GM19452 (cell line): Measurements from ENCODE around the gene CCDC78.
"Not testable (repeated sequence)": the region's sequence is repeated elsewhere in the genome, so short reads cannot be mapped to it uniquely, and the experiment has no call there.

ENCODE experiments used
- ATAC-seq: cut with Tn5 transposase; IDR thresholded peaks from one replicate; pipeline ENCODE4 v1.9.1; 2021; ENCODE audit not compliant: unreplicated experiment

CCDC78 gene

DNA sequence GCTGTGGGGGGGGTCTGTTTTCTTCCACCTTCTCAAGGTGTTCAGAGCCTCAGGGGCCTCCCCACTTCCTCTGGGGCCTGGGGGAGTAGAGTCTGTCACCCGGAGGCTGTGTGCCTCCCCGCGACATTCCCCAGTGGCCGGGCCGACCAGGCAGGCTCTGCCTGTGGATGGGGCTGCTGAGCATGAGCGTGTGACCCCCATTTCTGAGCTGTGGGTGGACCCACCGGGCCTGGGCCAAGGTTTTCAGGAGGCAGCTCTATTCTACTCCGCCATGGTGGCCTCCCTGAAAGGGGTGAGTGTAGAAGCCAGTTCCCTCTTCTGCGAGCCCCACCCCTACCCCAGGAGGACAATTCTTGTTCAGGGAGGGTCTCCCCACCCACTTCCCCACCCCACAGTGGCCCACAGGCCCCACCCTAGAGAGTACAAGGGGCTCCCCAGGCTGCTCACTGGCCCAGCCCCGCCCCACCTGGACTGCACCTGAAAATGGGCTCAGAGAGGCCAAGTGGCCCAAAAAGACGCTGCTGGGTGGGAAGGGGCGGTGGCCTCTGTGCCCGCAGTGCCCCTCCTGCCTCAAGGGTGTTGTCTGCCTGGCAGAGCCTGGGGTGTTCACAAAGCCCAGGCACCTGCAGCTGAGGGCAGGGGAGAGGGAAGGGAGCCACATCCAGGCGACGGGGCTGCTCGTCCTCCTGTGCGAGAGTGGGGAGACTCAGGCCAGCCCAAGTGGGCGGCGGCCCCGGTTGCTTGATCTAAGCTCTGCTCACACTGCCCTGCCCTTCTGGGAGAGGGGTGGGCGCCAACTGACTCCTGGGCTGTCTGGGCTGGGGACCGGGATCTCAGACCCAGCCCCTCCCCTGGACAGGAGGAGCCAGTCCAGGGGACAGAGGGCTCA, 35.6 kb upstream of the CCDC78 start:
- ATAC-seq: no peak

DNA sequence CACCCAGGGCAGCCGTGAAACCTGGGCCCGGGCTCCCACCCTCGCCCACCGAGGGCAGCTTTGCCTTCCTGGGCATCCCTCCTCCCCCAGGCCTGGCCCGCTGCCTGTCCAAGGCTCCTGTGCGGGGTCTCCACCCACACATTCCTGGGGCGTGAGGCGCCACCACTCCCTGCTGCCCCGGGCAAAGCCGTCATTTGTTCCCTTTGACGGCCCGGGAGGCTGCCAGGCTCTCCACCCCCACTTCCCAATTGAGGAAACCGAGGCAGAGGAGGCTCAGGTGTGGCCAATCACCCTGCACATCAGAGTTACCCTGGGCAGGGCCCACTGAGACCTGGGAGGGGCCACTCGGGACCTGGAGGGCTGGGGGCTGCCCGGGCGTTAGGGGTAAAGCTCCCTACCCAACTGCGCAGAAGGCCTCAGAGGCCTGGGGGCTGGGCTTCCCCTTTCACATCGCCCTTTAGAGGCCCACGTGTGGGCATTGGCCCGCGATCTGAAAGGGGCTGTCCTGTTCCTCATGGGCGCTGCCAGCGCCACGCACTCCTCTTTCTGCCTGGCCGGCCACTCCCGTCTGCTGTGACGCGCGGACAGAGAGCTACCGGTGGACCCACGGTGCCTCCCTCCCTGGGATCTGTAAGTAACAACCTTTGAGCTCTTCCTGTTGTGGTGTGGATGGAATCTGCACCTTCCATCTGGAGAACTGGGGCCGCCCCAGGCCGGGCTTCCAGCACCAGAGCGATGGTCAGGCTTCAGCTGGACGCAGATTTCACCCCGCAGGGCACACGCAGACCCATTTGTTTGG, 34.5 kb upstream of the CCDC78 start, which contains the start of gene MSLN:
Gene MSLN (plus strand): TSS at position 190 of the 799 bp plus-strand sequence. CDS start 1,947 bp downstream, outside the sequence.
- no peak for ATAC-seq

DNA sequence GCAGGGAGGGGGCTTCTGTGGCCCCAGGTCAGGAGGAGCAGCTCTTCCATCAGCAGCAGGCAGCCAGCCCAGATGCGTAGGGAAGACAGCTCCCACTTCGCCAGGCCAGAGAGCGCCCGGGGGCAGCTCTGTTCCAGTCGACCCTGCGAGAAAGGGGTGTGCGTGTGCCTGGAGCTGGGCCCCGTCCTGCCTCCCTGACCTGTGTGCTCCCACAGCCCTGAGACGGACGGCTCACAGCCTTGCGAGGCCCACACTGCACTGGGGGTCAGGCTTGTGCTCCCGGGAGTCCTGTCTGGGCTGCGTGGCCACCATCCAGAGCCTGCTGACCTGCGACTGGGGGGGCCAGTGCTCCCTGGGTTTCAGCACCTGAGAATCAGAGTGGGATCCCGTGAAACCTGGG, 33.8 kb upstream of the CCDC78 start:
- ATAC-seq: no peak

DNA sequence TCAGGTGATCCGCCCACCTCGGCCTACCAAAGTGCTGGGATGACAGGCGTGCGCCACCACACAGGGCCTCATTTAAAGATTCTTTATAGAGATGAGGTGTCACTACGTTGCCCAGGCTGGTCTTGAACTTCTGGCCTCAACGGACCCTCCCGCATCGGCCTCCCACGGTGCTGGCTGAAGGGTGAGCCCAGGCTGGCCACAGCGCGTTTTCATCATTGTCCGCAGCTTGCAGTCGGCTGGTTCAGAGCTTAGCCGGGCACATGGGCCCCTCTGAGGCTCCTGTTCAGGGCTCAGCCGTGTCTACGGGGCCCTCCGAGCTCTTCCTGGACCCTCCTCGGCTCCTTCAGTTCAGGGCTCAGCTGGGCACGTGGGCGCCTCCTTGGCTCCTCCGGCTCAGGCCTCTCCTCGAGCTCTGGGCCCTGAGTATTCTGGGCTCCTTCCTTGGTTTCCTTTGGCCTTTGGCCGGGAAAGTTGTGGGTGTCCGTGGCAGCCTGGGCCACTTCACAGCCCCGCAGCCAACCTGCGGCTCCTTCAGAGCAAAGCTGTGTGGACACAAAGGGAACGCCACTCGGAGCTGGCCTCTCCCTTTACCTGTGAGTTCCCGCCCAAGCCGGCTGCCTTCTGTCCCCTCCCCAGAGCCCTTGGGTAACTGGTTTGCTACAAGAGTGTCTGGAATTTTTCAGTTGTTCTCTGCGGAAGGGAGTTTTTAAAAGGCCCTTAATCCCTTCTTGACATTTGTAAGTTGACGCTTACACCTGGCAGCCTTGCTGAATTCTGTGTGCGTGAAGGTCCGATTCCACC, 33.1 kb upstream of the CCDC78 start:
- ATAC-seq: no peak

DNA sequence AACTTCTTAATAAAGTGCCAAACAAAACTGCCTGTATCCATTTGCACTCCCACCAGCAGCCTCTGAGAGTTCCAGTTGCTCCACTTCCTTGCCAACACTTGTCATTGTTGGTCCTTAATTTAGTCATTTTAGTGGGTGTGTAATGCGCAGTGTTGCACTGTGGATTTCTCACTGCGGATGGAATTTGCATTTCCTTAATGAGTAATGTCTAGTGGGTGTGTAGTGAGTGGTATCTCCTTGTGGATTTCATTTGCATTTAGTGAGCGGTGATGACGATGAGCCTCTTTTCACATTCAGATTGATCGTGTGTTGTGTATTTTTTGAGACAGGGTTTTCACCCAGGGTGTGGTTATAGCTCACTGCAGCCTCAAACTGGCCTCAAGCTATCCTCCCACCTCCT, 30.2 kb upstream of the CCDC78 start:
- no peak for ATAC-seq

DNA sequence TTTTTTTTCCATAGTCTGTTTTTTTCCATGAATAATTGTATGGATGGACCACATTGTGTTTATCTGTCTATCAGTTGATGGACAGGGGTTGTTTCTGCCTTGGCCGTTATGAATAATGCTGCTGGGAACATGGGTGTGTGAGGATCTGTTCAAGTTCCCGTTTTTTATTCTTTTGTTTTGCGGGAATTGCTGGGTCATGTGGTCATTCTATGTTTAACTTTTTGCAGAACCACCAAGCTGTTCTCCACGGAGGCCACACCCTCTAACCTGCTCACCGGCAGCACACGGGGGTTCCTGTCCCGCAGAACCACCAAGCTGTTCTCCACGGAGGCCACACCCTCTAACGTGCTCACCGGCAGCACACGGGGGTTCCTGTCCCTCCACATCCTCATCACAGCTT, 28.4 kb upstream of the CCDC78 start:
- ATAC-seq: no peak

DNA sequence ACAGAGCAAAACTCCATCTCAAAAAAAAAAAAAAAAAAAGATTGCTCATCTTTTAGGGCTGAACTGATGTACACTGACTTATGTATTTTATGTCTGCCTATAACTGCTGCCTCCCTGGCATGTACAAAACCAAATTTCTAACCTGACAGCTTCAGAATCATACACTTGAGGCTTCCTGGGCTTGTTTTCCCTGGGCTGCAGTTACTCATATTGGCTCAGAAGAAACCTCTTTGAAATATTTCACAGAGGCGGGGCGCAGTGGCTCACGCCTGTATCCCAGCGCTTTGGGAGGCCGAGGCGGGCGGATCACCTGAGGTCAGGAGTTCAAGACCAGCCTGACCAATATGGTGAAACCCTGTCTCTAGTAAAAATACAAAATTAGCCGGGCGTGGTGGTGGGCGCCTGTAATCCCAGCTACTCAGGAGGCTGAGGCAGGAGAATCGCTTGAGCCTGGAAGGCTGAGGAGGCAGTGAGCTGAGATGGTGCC, 27.9 kb upstream of the CCDC78 start:
- not testable (repeated sequence) for ATAC-seq

DNA sequence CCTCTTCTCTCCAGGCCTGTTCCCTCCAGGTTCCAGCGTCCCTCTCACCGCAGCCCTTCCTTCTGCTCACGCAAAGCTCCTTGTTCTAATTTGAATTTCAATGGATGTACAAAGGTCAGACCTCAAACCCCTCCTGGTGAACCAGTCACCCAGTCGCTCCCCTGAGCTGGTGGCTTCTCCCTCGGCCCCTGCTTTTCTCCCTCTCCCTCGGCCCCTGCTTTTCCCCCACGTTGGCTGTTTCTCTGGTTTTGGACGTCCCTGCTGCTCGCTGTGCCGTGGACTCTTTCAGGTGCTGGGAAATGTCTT, 25.7 kb upstream of the CCDC78 start:
- ATAC-seq: no peak

DNA sequence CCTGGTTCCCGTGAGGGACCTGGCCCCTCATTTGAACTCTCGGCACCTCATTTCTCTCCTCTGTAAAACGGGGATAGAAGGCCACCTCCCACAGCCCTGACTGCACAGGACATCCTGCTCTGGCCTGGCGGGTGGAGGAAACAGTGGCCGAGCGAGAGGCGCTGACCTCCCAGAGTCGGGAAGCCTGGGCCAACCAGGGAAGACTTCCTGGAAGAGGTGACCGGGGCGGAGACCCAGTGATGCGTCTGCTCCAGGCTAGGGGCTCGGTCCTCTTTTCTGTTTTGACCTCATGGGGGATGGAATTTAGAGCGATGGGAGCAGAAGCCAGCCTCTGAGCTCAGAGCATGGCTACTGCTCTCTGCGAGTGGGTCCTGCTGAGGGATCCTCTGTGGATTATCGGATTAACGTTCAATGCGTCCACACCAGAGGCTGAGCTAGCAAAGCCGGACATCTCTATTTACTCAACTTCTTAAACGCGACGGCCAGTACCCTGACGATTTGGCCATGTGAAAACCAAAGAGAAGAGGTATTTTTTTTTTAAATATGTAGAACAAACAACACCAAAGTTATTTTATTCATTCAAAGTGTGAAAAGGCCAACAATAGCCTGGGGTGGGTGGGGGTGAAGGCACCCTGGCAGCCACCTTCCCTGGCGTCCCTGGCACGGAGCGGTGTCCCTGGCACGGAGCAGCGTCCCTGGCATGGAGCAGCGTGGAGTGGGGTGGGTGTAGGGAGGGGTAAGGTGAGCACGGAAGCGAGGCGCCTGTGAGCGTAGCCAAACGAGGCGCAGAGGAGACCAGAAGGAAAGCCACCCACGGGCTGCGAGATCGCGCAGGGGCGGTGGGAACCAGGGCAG, 25.1 kb upstream of the CCDC78 start:
- ATAC-seq: no peak

DNA sequence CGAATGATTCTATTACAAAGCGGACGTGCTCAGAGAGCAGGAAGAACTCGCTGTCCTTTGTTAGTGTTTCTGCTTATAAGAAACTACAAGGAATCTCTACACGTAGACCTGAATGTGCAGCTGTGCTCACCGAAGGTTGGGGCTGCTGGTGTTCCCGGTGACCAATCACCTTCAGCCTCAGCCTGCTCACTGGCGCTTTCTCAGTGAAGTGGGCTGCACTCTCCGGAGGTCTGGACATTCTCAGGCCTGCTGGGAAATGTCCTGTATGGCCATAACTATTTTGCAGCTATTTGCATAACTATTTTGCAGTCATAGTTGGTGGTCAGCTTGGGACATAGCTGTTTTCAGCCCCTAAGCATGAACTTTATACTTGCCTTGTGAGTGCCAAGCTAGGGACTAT, 24.2 kb upstream of the CCDC78 start:
- ATAC-seq: no peak

DNA sequence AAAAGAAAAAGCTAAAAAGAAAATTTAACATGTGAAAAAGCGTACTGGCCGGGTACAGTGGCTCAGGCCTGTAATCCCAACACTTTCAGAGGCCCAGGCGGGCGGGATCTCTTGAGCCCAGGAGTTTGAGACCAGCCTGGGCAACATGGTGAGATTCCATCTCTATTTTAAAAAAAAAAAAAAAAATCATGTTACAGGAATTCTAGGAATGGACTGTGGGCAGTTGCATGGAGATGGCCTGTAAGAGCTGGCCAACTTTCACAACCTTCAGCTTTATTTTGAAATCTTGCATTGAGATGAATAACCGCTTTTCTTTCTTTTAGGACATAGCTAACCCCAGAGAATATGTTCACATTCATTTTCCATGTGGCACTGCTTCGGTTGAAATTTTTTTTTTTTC, 22.8 kb upstream of the CCDC78 start:
- no peak for ATAC-seq

DNA sequence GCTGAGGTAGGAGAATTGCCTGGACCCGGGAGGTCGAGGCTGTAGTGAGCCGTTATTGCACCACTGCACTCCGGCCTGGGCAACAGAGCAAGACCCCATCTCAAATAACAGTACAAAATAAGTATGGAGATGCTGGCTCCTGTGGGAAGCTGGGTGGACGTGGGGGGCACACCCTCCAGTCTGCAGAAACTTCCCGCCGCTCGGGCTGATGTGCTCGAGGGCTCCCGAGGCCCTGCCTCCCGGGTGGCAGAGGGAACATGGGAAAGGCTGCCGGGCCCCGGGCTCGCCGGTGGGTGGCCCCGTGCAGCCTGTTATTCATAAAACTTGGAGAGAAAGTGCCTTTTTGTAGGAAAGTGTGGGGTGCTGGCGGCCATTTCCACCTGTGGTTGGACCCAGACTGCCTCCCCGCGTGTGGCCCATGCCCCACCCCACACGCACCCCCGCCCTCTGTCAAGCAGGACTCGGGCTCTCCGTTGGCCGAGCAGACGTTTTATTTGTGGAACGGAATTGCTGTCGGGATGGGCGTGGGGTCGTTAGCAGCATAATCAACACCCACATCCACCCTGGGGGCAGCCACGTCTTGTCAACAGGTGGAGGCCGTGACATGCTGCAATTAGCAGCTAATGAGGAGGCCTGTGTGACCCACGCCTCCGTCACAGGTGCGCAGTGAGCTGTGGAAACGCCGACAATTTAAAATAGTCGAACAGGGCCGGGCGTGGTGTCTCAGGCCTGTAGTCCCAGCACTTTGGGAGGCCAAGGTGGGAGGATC, 21.9 kb upstream of the CCDC78 start:
- ATAC-seq: no peak

DNA sequence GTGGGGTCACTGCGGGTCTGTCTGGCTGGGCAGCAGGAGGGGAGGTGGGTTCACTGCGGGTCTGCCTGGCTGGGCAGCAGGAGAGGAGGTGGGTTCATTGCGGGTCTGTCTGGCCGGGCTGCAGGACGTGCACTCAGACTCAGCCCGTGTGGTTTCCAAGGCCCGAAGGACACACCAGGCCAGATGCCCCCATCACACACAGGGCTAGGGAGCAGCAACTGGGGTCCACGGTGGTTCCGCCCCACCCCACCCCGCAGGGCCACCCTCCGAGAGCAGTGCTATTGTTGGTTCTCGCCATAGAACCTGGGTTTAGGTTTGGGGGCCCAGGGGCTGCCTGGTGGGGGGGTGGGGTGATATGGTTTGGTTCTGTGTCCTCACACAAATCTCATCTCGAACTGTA, 20.4 kb upstream of the CCDC78 start:
- no peak for ATAC-seq

DNA sequence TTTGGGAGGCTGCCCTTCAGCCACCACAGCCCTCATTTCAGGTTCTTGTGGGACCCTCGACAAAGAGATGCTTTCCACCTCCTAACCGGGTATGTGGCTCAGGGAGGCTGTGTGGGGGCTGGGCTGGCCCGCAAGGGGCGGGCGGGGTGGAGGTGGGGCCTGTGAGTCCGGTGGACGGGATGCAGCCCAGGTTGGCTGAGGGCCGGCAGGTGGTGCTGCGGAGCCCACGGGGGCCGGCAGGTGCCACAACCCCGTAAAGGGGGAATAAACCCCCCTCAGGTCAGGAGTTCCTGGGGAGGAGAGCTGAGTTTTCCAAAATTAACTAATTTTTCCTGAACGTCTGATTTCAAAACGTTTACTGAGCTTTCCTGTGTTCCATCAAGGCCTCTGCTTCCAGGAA, 19.5 kb upstream of the CCDC78 start:
- no peak for ATAC-seq

DNA sequence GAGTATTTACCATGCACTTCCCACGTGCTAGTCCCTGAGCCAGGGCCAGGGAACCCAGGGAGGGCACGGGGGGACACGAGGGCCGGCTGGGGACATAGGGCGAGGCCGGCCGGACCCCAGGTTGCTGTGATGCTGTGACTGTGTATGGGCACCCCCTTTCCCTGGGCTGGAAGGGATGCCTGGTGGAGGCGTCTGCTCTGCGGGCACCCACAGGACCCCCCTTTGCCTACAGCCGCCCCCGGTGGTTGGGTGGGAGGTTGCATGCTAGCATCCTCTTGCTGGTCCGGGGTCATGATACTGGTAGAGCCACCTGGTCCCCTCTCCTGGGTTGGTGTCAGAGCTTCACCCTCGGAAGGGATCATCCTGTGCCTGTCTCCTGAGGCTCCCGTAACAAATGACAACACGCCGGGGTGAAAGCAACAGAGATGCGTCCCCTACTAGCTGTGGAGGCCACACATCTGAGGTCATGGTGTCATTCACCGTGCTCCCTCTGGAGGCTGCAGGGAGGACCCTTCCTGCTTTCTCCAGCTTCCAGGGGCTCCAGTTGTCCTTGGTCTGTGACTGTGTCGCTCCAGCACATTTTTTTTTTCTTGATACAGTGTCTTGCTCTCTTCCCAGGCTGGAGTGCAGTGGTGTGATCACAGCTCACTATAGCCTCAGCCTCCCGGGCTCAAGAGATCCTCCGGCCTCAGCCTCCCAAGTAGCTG, 17.7 kb upstream of the CCDC78 start:
- ATAC-seq: no peak

DNA sequence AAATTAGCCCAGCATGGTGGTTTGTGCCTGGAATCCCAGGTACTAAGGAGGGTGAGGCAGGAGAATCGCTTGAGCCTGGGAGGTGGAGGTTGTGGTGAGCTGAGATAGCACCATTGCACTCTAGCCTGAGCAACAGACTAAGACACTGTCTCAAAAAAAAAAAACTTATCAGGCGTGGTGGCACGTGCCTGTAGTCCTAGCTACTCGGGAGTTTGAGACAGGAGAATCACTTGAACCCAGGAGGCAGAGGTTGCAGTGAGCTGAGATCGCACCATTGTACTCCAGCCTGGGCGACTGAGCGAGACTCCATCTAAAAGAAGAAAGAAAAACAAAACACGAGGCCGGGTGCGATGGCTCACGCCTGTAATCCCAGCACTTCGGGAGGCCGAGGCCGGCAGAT, 16.7 kb upstream of the CCDC78 start:
- ATAC-seq: not testable (repeated sequence)

DNA sequence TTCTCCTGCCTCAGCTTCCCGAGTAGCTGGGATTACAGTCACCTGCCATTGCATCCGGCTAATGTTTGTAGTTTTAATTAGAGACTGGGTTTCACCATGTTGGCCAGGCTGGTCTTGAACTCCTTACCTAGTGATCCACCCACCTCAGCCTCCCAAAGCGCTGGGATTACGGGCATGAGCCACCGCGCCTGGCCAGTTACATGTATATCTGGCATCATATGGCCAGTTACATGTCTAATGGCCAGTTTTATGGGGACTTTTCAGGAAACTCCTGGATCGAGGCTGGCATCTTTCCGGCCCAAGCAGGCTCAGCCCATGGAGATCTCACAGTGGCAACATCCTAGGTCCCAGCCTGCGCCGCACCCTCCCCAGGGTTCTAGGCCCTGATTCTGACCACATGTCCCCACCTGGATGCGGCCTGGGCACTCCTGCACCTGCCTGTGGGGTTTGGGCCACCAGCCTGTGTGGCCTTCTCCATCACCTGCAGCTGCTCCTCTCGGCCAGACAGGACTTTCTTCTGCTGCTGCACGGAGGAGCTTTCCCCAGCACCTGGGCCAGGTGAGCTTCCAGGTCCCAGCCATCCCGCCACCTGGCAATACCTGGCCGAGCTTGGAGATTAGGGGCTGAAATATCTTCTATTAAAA, 15.9 kb upstream of the CCDC78 start:
- no peak for ATAC-seq

DNA sequence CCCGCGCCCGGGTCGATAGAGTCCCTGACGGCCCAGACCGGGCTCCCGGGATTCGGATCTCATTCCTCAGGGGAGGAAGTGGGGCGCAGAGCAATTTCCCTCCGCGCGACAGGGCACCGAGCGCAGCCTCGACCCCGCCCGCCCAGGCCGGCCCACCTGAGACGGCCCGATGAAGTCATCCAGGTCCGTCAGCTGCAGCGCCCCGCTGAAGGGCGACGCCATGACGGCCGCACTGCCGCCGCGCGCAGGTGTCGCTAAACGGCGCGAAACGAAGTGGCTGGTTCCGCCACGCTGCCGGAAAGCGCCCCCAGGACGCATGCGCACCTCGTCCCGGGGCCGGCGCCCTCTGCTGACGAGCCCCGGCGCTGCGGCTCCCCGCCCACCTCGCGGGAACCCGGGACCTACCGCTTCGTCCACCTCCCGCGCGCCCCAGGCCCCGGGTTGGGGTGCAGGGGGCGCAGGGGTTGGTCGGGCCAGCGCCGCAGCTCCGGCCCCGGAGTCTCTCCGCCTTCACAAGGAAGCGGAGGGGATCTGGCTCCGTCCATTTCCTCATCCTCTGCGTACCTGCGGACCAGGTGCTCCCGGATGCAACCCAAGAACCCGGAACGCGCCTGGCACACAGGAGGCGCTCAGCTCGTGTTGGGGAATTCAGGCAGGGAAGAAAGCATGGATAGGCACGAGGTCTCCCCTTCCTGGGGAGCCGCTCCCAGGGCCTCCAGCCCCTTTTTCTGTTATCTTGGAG, 14.7 kb upstream of the CCDC78 start, which contains the start of gene CIAO3:
Gene CIAO3 (minus strand): TSS at position 234 of the 742 bp plus-strand sequence. CDS start 12 bp downstream, at position 222.
- peak; percentile 71 for ATAC-seq
